ENCODE data around the gene ESR2. TPM values are rescaled to one million over a fixed set of nuclear protein-coding genes. Genes with fewer than 3 reads are reported as not detected.
A peak's percentile ranks its signal among the peaks of the same experiment; 100 is the strongest.

The ESR2 gene
- total RNA-seq, 1 experiment from 2014 or later, result 0.15 TPM

DNA sequence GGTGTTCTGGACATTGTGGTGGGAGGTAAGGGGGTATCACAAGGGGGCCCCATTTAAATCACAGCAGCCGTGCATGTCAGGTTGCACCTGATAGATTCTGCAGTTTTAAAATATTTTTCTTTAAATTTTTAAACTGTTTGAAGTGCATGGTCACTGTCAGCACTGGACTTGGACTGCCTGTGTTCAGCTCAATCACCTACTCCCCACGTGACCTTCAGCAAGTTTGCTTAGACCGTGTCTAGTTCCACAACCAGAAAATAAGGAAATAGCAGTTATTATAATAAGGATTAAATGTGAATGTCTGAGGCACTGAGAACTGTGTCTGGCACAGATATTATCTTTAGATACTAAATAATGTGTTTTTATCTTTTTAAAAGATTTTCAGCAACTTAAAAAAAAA is 64.7 kb downstream of the ESR2 start:
- Histone ChIP-seq H4K5ac (ENCODE audit: insufficient read length, low read depth, low read length) (no peak overlapping the region), H3K79me1 (ENCODE audit: insufficient read depth, low read depth, low read length, poor library complexity, severe bottlenecking) (no peaks in the 10 kb centered on the region), H3K9me3 (ENCODE audit: control insufficient read depth, low read depth, low read length) (no peaks in the 10 kb centered on the region), H4K20me1 (ENCODE audit: control insufficient read depth, insufficient read depth, insufficient read length) (no peaks in the 10 kb centered on the region), H3T11ph (ENCODE audit: low read length) (no peak overlapping the region), H3K23ac (ENCODE audit: insufficient read length, low read depth, low read length) (no peak overlapping the region), H4K91ac (ENCODE audit: insufficient read length, low read depth, low read length) (no peak overlapping the region), H3K4ac (ENCODE audit: low read depth, low read length) (no peak overlapping the region), H2BK12ac (ENCODE audit: insufficient read length, low read depth, low read length) (no peak overlapping the region), H3K18ac (ENCODE audit: insufficient read length, low read depth, low read length) (no peak overlapping the region), H2BK20ac (ENCODE audit: low read depth, low read length, poor library complexity, severe bottlenecking) (no peak overlapping the region), H4K8ac (replicated peaks; ENCODE audit: insufficient read length, low read depth, low read length) (no peak overlapping the region), H2AFZ (ENCODE audit: low read length) (no peak overlapping the region), H3K23me2 (ENCODE audit: insufficient read length, low read depth, low read length, poor library complexity, severe bottlenecking) (no peaks in the 10 kb centered on the region), H2AK5ac (ENCODE audit: insufficient read length, low read length) (no peak overlapping the region), H3K27ac (ENCODE audit: insufficient read length, low read depth, low read length) (no peak overlapping the region), H3K56ac (ENCODE audit: insufficient read length, low read depth, low read length) (no peak overlapping the region), H2BK120ac (ENCODE audit: low read depth, low read length, poor library complexity, severe bottlenecking) (no peak overlapping the region), H2BK5ac (ENCODE audit: insufficient read length, low read length) (no peak overlapping the region), H3K4me2 (ENCODE audit: insufficient read depth, insufficient read length, low read length) (no peak overlapping the region), H3K14ac (ENCODE audit: insufficient read depth, low read length) (no peak overlapping the region), H3K4me1 (ENCODE audit: insufficient read depth, low read length) (no peaks in the 10 kb centered on the region), H3K9ac (ENCODE audit: extremely low read depth, insufficient read length, low read length) (no peak overlapping the region), H3K79me2 (ENCODE audit: insufficient read depth, low read length) (no peaks in the 10 kb centered on the region), H2BK15ac (ENCODE audit: low read depth, low read length) (no peak overlapping the region), H3K27me3 (ENCODE audit: insufficient read depth, low read length) (no peaks in the 10 kb centered on the region)
- no CpG with 5 or more reads among the region's 3 CpGs for WGBS (ENCODE audit: extremely low coverage, insufficient read length, low lambda C conversion rate)
- Mint-ChIP-seq H3K27me3 (ENCODE audit: low read depth) (no peaks in the 10 kb centered on the region), H3K4me1 (no peaks in the 10 kb centered on the region), H3K36me3 (ENCODE audit: insufficient read depth in 1 of 3, low read depth in 3 of 3) (peaks cover 3 to 30% (median 26%) of the 10 kb centered on the region in 3 experiments; a peak in 6 of 7 replicates), H3K4me3 (no peak overlapping the region), H3K27ac (0 out of 7 replicates have a peak overlapping the region, but pooled peaks of 1 of the 3 experiments have one; percentile 29), H3K9me3 (no peaks in the 10 kb centered on the region)
- no peak for DNase-seq
- TF ChIP-seq, protein P1, sequence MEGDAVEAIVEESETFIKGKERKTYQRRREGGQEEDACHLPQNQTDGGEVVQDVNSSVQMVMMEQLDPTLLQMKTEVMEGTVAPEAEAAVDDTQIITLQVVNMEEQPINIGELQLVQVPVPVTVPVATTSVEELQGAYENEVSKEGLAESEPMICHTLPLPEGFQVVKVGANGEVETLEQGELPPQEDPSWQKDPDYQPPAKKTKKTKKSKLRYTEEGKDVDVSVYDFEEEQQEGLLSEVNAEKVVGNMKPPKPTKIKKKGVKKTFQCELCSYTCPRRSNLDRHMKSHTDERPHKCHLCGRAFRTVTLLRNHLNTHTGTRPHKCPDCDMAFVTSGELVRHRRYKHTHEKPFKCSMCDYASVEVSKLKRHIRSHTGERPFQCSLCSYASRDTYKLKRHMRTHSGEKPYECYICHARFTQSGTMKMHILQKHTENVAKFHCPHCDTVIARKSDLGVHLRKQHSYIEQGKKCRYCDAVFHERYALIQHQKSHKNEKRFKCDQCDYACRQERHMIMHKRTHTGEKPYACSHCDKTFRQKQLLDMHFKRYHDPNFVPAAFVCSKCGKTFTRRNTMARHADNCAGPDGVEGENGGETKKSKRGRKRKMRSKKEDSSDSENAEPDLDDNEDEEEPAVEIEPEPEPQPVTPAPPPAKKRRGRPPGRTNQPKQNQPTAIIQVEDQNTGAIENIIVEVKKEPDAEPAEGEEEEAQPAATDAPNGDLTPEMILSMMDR (conservative IDR thresholded peaks at IDR 0.05), result no peak
